Cardiac muscle cell (in vitro differentiated cells and primary cell): ENCODE measurements around the gene CA4. TPM values are rescaled to one million over a fixed set of nuclear protein-coding genes. Genes with fewer than 3 reads are reported as not detected.

Experiments used
- DNase-seq, 2 donors: peaks; one replicate each; pipeline versions ENCODE4 v3.0.0 to v3.0.0-alpha.2; 2010 to 2017; ENCODE audit warnings: low read depth in 1 of 2, low spot score in 1 of 2
- H3K27ac ChIP-seq: fragments of 200-600 bp; sonication (generic); 2 replicates; pipeline ENCODE4 v1.5.1; 2016
- H3K27me3 ChIP-seq: fragments of 200-600 bp; sonication (generic); 2 replicates; pipeline ENCODE4 v1.6.0; 2016; ENCODE audit warnings: control low read depth
- H3K36me3 ChIP-seq: fragments of 200-600 bp; sonication (generic); 2 replicates; pipeline ENCODE4 v1.5.1; 2016; ENCODE audit warnings: control low read depth
- H3K4me1 ChIP-seq: fragments of 200-600 bp; sonication (generic); 2 replicates; pipeline ENCODE4 v1.8.1; 2017; ENCODE audit warnings: low read depth, mild to moderate bottlenecking, mixed run types
- H3K4me3 ChIP-seq: fragments of 200-600 bp; sonication (generic); 2 replicates; pipeline ENCODE4 v1.5.1; 2016; ENCODE audit warnings: mild to moderate bottlenecking
- H3K9me3 ChIP-seq: fragments of 200-600 bp; sonication (generic); 2 replicates; pipeline ENCODE4 v1.5.1; 2017; ENCODE audit warnings: low read depth, mild to moderate bottlenecking, control low read depth
- CTCF ChIP-seq: IDR thresholded peaks from 2 replicates; pipeline ENCODE4 v1.5.1; 2012; ENCODE audit warnings: low read depth, mild to moderate bottlenecking, low read length
- polyA plus RNA-seq: library from polyadenylated mRNA; unstranded; fragments of >200 nt; fragmentation: Nextera tagmentation; extraction: Ambion mirVana; gene quantifications from 2 replicates; pipeline ENCODE4 v1.2.1, GENCODE V29; 2016
- total RNA-seq: library from RNA; depleted of rRNA; stranded (reverse); fragments of >200 nt; gene quantifications from 2 replicates; pipeline ENCODE4 v1.2.3, GENCODE V29; 2016

CA4 gene
- total and polyA plus RNA-seq, 2 experiments from 2014 or later: 0.97 to 2.1 TPM

DNA sequence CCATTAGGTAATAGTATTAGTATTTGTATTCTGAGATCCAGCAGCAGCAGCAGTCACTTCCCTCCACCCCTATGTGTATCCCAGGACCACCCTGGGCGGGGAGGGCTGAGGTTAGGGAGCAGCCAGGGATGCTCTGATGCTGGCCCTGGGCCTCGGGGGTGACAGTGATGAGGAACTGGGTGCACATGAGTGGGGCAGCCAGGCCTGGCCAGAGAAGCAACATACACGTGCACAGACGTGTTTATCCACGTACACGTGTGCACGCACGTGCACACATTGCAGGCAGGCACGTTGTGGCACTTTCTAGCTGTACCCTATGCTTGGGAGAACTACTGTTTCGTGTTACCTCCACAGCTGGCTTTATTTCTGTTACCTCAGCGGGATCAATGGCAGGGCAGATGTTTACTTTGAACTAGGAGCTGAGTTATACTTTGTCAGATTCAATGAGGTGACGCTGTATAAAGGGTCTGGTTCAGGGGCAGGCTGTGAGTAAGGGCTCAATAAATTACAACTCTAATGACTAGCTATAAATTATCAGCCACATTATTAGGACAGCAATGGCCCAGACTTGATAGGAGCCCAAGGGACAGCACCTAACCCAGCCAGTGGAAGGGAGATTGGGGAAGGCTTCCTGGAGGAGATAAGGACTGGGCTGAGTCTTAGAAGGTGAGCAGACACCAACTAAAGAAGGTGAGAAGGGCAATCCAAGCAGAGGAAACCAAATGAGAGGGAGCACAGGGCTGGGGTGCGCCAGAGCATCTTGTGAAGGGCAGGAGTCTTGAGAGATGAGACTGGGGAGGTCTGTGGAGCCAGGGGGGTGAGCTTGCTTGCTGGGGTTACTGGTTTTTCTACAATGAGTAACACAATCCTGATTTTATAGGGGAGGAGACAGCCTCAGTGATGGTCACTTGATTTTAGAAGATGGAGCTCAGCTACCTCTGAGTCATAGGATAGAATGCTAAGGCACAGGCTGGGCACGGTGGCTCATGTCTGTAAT is 22.4 kb upstream of the CA4 start:
- DNase-seq: no peak
- H3K27ac ChIP-seq: no peak overlapping the region
- H3K4me1 ChIP-seq: no peaks in the 10 kb centered on the region
- no peak overlapping the region for H3K4me3 ChIP-seq
- no peak for TF ChIP-seq CTCF
- no peaks in the 10 kb centered on the region for H3K36me3 ChIP-seq
- H3K9me3 ChIP-seq: no peaks in the 10 kb centered on the region
- H3K27me3 ChIP-seq: no peaks in the 10 kb centered on the region

DNA sequence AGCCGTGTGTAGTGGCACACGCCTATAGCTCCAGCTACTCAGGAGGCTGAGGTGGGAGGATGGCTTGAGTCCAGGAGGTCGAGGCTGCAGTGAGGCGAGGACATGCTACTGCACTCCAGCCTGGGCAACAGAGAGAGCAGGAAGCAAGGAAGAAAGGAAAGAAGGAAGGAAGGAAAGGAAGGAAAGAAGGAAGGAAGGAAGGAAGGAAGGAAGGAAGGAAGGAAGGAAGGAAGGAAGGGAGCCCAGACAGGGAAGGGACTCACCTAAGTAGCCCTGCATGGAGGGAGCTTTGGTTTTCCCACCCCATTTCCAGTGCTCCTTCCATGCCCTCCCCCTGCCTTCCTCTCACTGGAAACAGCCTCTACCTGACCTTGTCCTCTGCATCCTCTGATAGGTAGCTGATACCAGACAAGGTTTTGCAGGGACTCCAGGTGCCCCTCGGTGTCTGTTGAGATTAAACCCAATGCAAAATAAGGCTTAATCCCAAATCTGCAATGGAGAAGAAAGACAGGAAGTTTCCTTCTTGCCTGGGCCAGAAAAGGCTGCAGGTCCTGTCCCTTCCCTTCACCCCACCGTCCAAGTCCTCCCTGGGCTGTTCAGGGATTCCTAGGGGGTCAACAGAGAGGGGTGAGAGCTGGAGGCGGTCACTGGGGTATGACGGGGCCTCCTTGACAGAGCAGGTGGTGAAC is 21.5 kb upstream of the CA4 start:
- H3K27ac ChIP-seq: no peak overlapping the region
- no peaks in the 10 kb centered on the region for H3K36me3 ChIP-seq
- no peaks in the 10 kb centered on the region for H3K9me3 ChIP-seq
- TF ChIP-seq CTCF: no peak
- no peak overlapping the region for H3K4me3 ChIP-seq
- DNase-seq: no peak
- no peaks in the 10 kb centered on the region for H3K4me1 ChIP-seq
- no peaks in the 10 kb centered on the region for H3K27me3 ChIP-seq

DNA sequence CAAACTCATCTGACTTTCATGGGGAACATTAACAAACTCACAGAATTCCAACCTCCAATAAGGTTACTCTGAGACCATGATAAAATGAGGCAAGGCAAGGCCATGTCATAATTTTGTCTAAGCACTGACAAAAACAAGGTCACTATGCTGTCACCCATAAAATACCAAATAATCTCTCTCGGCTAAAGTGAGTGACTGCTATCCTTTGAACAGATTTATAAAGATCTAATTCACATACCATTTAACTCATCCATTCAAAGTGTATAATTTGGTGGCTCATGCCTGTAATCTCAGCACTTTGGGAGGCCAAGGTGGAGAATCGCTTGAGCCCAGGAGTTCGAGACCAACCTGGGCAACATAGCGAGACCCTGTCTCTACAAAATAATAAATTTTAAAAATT is 20.6 kb upstream of the CA4 start:
- Histone ChIP-seq H3K36me3 (no peaks in the 10 kb centered on the region), H3K4me1 (peaks cover under 1% of the 10 kb centered on the region), H3K27me3 (no peaks in the 10 kb centered on the region), H3K9me3 (no peaks in the 10 kb centered on the region), H3K4me3 (no peak overlapping the region), H3K27ac (no peak overlapping the region)
- TF ChIP-seq CTCF: no peak
- DNase-seq: no peak

- no peak for TF ChIP-seq CTCF
- no peak overlapping the region for H3K27ac ChIP-seq
- no peaks in the 10 kb centered on the region for H3K36me3 ChIP-seq
- peaks cover 6% of the 10 kb centered on the region for H3K4me1 ChIP-seq
- no peak for DNase-seq
- no peak overlapping the region for H3K4me3 ChIP-seq
- no peaks in the 10 kb centered on the region for H3K27me3 ChIP-seq
- H3K9me3 ChIP-seq: no peaks in the 10 kb centered on the region
Measured at GRCh38 chr17:60130466-60130865, 19.3 kb upstream of the CA4 start.

- peaks cover 6% of the 10 kb centered on the region for H3K4me1 ChIP-seq
- TF ChIP-seq CTCF: no peak
- H3K9me3 ChIP-seq: no peaks in the 10 kb centered on the region
- peak in 1 of 2 donors; percentile 47 for DNase-seq
- peak overlapping the region; percentile 21 for H3K27ac ChIP-seq
- H3K27me3 ChIP-seq: peaks cover 40% of the 10 kb centered on the region
- peak overlapping the region; percentile 59 for H3K4me3 ChIP-seq
- no peaks in the 10 kb centered on the region for H3K36me3 ChIP-seq
Measured at GRCh38 chr17:60134396-60135150, 15.2 kb upstream of the CA4 start.
